ENCODE measurements around the gene LY9. TPM values are rescaled to one million over a fixed set of nuclear protein-coding genes. Genes with fewer than 3 reads are reported as not detected.

LY9 gene
- total and polyA plus RNA-seq, 12 donors, result 0.10 to 1.4 (median 0.34) TPM; not detected in 6

- Histone ChIP-seq H3K4me1 (peaks cover 0 to 29% (median 0%) of the 10 kb centered on the region in 9 donors), H3K27ac (no peak overlapping the region), H3K27me3 (peaks cover 0 to 17% (median 3%) of the 10 kb centered on the region in 7 donors), H3K4me3 (no peak overlapping the region), H3K36me3 (no peaks in the 10 kb centered on the region), H3K9me3 (no peaks in the 10 kb centered on the region)
- ATAC-seq (no peak), DNase-seq (no peak)
- intact Hi-C loops (cut with DNase I), result no loop called here
- WGBS, 2 donors, result 45 to 50% methylated on average over 5 of the region's 5 CpGs
- no peak for TF ChIP-seq CTCF (IDR thresholded peaks at IDR 0.05)
Measured at GRCh38 chr1:160876311-160876710, 80.3 kb downstream of the LY9 start.

GRCh38 chr1:160877221-160877620 is 81.2 kb downstream of the LY9 start:
- Histone ChIP-seq H3K27me3 (peaks cover 0 to 17% (median 3%) of the 10 kb centered on the region in 7 donors), H3K4me1 (peaks cover 0 to 29% (median 0%) of the 10 kb centered on the region in 9 donors), H3K36me3 (no peaks in the 10 kb centered on the region), H3K4me3 (no peak overlapping the region), H3K27ac (no peak overlapping the region), H3K9me3 (no peaks in the 10 kb centered on the region)
- TF ChIP-seq CTCF (IDR thresholded peaks at IDR 0.05), result peak in 2 of 9 donors; percentile 16 to 31
- intact Hi-C loops (cut with DNase I), result no loop called here
- ATAC-seq (no peak), DNase-seq (no peak)

Other genes starting within 250 kb of the LY9 start
- 10 to 100 TPM in 1 of 10 donors, 1 to 10 TPM in 8, under 1 TPM in 1; 0.76 to 11.8 (median 2.1) TPM for gene CD84, start 216.7 kb upstream of the LY9 start, total RNA-seq
- gene CD84, start 216.7 kb upstream of the LY9 start, polyA plus RNA-seq, result under 1 TPM; 0.25 to 0.73 TPM
- 1 to 10 TPM in 1 of 10 donors, under 1 TPM in 5, not detected in 4; 0.17 to 3.8 (median 0.32) TPM for gene SLAMF1, start 149.1 kb upstream of the LY9 start, total RNA-seq
- under 1 TPM; 0.19 to 0.44 TPM for gene SLAMF1, start 149.1 kb upstream of the LY9 start, polyA plus RNA-seq
- gene CD48, start 84.4 kb upstream of the LY9 start, total RNA-seq, result 10 to 100 TPM in 1 of 10 donors, 1 to 10 TPM in 4, under 1 TPM in 5; 0.40 to 20.9 (median 0.96) TPM
- 1 to 10 TPM in 1 of 2 donors, under 1 TPM in 1; 0.80 to 1.9 TPM for gene CD48, start 84.4 kb upstream of the LY9 start, polyA plus RNA-seq
- 10 to 100 TPM in 1 of 10 donors, under 1 TPM in 9; 0.11 to 19.4 (median 0.34) TPM for gene SLAMF7, start 56.9 kb upstream of the LY9 start, total RNA-seq
- gene SLAMF7, start 56.9 kb upstream of the LY9 start, polyA plus RNA-seq, result under 1 TPM; 0.13 to 0.22 TPM
- 1 to 10 TPM in 1 of 10 donors, under 1 TPM in 6, not detected in 3; 0.10 to 1.5 (median 0.25) TPM for gene CD244, start 66.7 kb downstream of the LY9 start, total RNA-seq
- gene CD244, start 66.7 kb downstream of the LY9 start, polyA plus RNA-seq, result under 1 TPM in 1 of 2 donors, not detected in 1; 0.12 TPM
- 100 to 1,000 TPM in 1 of 10 donors, 1 to 10 TPM in 6, under 1 TPM in 1, not detected in 2; 0.54 to 102 (median 3.2) TPM for gene ITLN1, start 89.0 kb downstream of the LY9 start, total RNA-seq
- gene ITLN1, start 89.0 kb downstream of the LY9 start, polyA plus RNA-seq, result 1 to 10 TPM; 2.8 to 2.9 TPM
- not detected for gene ITLN2, start 158.6 kb downstream of the LY9 start, total RNA-seq
- under 1 TPM in 1 of 2 donors, not detected in 1; 0.22 TPM for gene ITLN2, start 158.6 kb downstream of the LY9 start, polyA plus RNA-seq
- 10 to 100 TPM in 6 of 10 donors, 1 to 10 TPM in 4; 7.1 to 22.7 (median 10.5) TPM for gene F11R, start 225.0 kb downstream of the LY9 start, total RNA-seq
- gene F11R, start 225.0 kb downstream of the LY9 start, polyA plus RNA-seq, result 1 to 10 TPM; 7.5 to 9.9 TPM
- 10 to 100 TPM in 9 of 10 donors, 1 to 10 TPM in 1; 8.0 to 18.0 (median 13.4) TPM for gene TSTD1, start 242.8 kb downstream of the LY9 start, total RNA-seq
- gene TSTD1, start 242.8 kb downstream of the LY9 start, polyA plus RNA-seq, result 10 to 100 TPM; 11.8 to 15.3 TPM
- 10 to 100 TPM; 23.7 to 43.6 (median 28.5) TPM for gene USF1, start 249.8 kb downstream of the LY9 start, total RNA-seq
- gene USF1, start 249.8 kb downstream of the LY9 start, polyA plus RNA-seq, result 10 to 100 TPM; 42.4 to 55.1 TPM

All from heart right ventricle (tissue), 16 donors.